GM18861 (cell line): ENCODE data around the gene DOCK6.

Experiments
- ATAC-seq: cut with Tn5 transposase; IDR thresholded peaks from one replicate; pipeline ENCODE4 v1.9.1; 2021; ENCODE audit not compliant: unreplicated experiment

Gene DOCK6

GRCh38 chr19:11227195-11227886, 35.0 kb downstream of the DOCK6 start:
- ATAC-seq, result no peak

GRCh38 chr19:11226716-11227166, 35.6 kb downstream of the DOCK6 start:
- ATAC-seq, result no peak

GRCh38 chr19:11225815-11226214, 36.5 kb downstream of the DOCK6 start:
- ATAC-seq, result no peak

GRCh38 chr19:11225172-11225571, 37.2 kb downstream of the DOCK6 start:
- no peak for ATAC-seq

- no peak for ATAC-seq
These were observed 37.9 kb downstream of the DOCK6 start for GRCh38 chr19:11224429-11224828.

GRCh38 chr19:11223200-11223599, 39.1 kb downstream of the DOCK6 start:
- ATAC-seq, result no peak

- ATAC-seq, result no peak
These were observed 41.2 kb downstream of the DOCK6 start for GRCh38 chr19:11221082-11221598.

GRCh38 chr19:11214387-11214786, 47.9 kb downstream of the DOCK6 start:
- ATAC-seq, result no peak

- ATAC-seq, result no peak
These were observed 51.7 kb downstream of the DOCK6 start for GRCh38 chr19:11210656-11210928.

- no peak for ATAC-seq
These were observed 52.3 kb downstream of the DOCK6 start for GRCh38 chr19:11209839-11210655.

GRCh38 chr19:11208561-11209471, 53.5 kb downstream of the DOCK6 start:
- ATAC-seq, result no peak

- ATAC-seq, result no peak
These were observed 56.3 kb downstream of the DOCK6 start for GRCh38 chr19:11205939-11206570.

GRCh38 chr19:11204943-11205349, 57.4 kb downstream of the DOCK6 start:
- no peak for ATAC-seq

- ATAC-seq, result no peak
These were observed 58.2 kb downstream of the DOCK6 start for GRCh38 chr19:11204076-11204602.

- ATAC-seq, result no peak
These were observed 58.9 kb downstream of the DOCK6 start for GRCh38 chr19:11203194-11204075.

- ATAC-seq, result no peak
These were observed 59.7 kb downstream of the DOCK6 start for GRCh38 chr19:11202488-11203193.

- ATAC-seq, result no peak
These were observed 60.5 kb downstream of the DOCK6 start for GRCh38 chr19:11201791-11202190.

GRCh38 chr19:11200931-11201330, 61.4 kb downstream of the DOCK6 start:
- ATAC-seq, result no peak

- no peak for ATAC-seq
These were observed 62.2 kb downstream of the DOCK6 start for GRCh38 chr19:11200015-11200574.
